IgD-negative memory B cell (primary cell): ENCODE results near the gene RPS4Y2. TPM values are rescaled to one million over a fixed set of nuclear protein-coding genes. Genes with fewer than 3 reads are reported as not detected.

ENCODE experiments used
- H3K27ac Mint-ChIP-seq, 3 donors: one replicate each; pipeline ENCODE4 v1.8.0; 2020 to 2022; ENCODE audit warnings: mild to moderate bottlenecking in 3 of 3, mixed read lengths in 3 of 3, moderate library complexity in 1 of 3
- H3K27me3 Mint-ChIP-seq: one replicate; pipeline ENCODE4 v1.8.0; 2021; ENCODE audit warnings: mixed read lengths
- H3K36me3 Mint-ChIP-seq: one replicate; pipeline ENCODE4 v1.8.0; 2020; ENCODE audit warnings: mild to moderate bottlenecking, mixed read lengths
- H3K4me1 Mint-ChIP-seq, 3 donors: one replicate each; pipeline ENCODE4 v1.8.0; 2020 to 2022; ENCODE audit warnings: mixed read lengths in 3 of 3, mild to moderate bottlenecking in 1 of 3
- H3K4me3 Mint-ChIP-seq, 4 donors: one replicate each; pipeline ENCODE4 v1.8.0; 2020 to 2022; ENCODE audit warnings: mild to moderate bottlenecking in 4 of 4, mixed read lengths in 4 of 4, moderate library complexity in 3 of 4
- H3K9me3 Mint-ChIP-seq, 3 donors: one replicate each; pipeline ENCODE4 v1.8.0; 2020 to 2021; ENCODE audit warnings: mixed read lengths in 3 of 3, mild to moderate bottlenecking in 1 of 3
- polyA plus RNA-seq: library from polyadenylated mRNA; unstranded; fragments of 300-500 nt; fragmentation: Illumina TruSeq; gene quantifications from one replicate; pipeline ENCODE4 v1.2.3, GENCODE V29; 2021

The RPS4Y2 gene
- not detected for polyA plus RNA-seq

DNA sequence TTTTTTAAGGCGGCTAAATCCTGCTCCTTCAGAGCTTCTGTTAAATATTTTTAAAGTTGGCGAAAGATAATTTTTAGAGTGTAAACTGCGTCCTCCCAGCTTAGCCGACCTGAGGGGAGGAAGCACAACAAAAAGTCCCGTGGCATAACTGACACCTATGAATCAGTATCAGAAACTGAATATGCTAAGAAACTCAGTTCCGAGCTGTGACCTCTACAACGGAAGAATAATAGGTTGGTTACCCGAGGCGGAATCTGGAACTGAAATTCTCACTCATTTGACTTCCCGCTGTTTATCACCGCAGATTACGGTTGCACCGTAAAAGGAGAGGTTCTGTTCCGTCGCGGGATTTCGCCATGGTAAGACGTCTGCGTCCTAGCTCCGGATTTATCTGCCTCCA, at the start of gene RPS4Y2:
RPS4Y2 (plus strand) TSS at position 301 of the 400 bp plus-strand sequence; CDS start at position 357, 56 bp downstream.
- Mint-ChIP-seq H3K9me3 (no peaks in the 10 kb centered on the region), H3K4me1 (no peaks in the 10 kb centered on the region), H3K4me3 (no peak within 1 kb of the TSS), H3K36me3 (no peaks in the 10 kb centered on the region), H3K27me3 (no peaks in the 10 kb centered on the region), H3K27ac (no peak within 1 kb of the TSS)

DNA sequence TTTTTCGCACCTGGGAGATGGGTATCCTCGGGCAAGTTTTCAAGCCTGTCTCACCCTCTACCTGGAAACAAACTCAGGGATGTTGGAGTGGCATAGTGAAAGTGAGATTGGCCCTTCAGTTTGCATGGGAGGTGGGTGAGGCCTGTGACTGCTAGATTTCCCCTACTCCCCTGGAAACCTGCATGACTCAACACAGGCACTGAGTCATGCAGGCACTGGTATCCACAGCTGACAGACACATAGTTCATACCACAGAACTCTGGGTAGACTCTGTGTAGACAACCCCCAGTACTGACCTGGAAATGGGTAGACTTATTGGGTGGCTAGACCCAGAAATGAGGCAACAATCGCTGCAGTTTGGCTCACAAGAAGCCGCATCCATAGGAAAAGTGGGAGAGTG, 41.5 kb upstream of the RPS4Y2 start:
- no peak overlapping the region for H3K27ac Mint-ChIP-seq
- no peaks in the 10 kb centered on the region for H3K4me1 Mint-ChIP-seq
- H3K36me3 Mint-ChIP-seq: no peaks in the 10 kb centered on the region
- no peaks in the 10 kb centered on the region for H3K27me3 Mint-ChIP-seq
- H3K9me3 Mint-ChIP-seq: no peaks in the 10 kb centered on the region
- H3K4me3 Mint-ChIP-seq: no peak overlapping the region

DNA sequence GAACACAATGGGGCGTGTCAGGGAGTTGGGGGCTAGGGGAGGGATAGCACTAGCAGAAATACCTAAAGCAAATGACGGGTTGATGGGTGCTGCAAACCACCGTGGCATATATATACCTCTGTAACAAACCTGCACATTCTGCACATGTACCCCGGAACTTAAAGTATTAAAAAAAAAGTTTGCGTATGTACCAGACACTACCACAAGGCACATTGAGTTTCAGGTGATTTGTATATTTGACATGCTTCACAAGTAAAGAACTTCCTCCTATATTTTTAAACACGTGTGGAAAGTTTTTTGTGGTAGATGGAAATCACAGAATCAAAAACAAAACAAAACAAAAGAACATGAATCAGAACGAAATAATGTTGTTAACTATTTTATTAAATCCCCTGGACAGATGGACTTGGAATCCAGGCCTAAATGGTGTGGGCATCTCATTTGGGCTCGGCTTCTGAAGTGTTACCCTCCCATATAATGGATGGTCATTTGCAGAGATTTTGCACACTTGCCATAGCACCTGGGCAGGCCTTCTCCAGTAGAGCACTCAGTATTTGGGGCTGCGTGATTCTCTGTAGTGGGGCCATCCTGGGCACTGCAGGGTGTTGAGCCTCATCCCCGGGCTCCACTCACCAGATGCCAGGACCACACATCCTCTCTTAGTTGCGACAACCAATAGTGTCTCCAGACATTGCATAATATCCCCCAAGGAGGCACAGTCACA, 29.6 kb upstream of the RPS4Y2 start:
- Mint-ChIP-seq H3K36me3 (no peaks in the 10 kb centered on the region), H3K27ac (no peak overlapping the region), H3K9me3 (no peaks in the 10 kb centered on the region), H3K27me3 (no peaks in the 10 kb centered on the region), H3K4me3 (no peak overlapping the region), H3K4me1 (no peaks in the 10 kb centered on the region)

- Mint-ChIP-seq H3K4me1 (no peaks in the 10 kb centered on the region), H3K27ac (no peak overlapping the region), H3K27me3 (no peaks in the 10 kb centered on the region), H3K4me3 (no peak overlapping the region), H3K9me3 (no peaks in the 10 kb centered on the region), H3K36me3 (no peaks in the 10 kb centered on the region)
These were observed 20.7 kb upstream of the RPS4Y2 start for GRCh38 chrY:20735200-20735599.

- Mint-ChIP-seq H3K4me3 (no peak overlapping the region), H3K27ac (no peak overlapping the region), H3K9me3 (no peaks in the 10 kb centered on the region), H3K27me3 (no peaks in the 10 kb centered on the region), H3K36me3 (no peaks in the 10 kb centered on the region), H3K4me1 (no peaks in the 10 kb centered on the region)
These were observed 16.1 kb upstream of the RPS4Y2 start for GRCh38 chrY:20739806-20740205.

DNA sequence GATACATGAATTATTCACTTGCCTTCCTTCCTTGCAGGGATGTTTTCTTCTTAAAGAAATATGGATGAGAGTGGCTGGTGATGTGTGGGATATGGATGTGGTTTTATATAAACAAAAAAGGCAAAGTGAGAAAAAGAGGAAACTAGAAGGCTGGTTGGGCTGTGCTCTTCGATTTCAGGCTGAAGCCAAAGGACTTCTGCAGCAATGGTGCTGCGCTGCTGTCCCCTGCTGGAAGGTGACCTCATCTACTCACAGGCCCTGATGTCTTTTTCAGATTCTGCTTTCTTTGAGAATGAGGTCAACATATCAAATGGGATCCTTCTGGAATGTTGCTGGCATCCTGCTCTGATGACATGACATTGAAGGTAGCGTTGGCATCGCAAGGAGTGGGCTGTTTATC, 15.3 kb upstream of the RPS4Y2 start:
- Mint-ChIP-seq H3K9me3 (no peaks in the 10 kb centered on the region), H3K27me3 (no peaks in the 10 kb centered on the region), H3K4me3 (no peak overlapping the region), H3K27ac (no peak overlapping the region), H3K36me3 (no peaks in the 10 kb centered on the region), H3K4me1 (no peaks in the 10 kb centered on the region)

GRCh38 chrY:20745060-20745459, 10.8 kb upstream of the RPS4Y2 start:
- H3K4me3 Mint-ChIP-seq: no peak overlapping the region
- no peaks in the 10 kb centered on the region for H3K9me3 Mint-ChIP-seq
- H3K4me1 Mint-ChIP-seq: no peaks in the 10 kb centered on the region
- H3K36me3 Mint-ChIP-seq: no peaks in the 10 kb centered on the region
- no peak overlapping the region for H3K27ac Mint-ChIP-seq
- H3K27me3 Mint-ChIP-seq: no peaks in the 10 kb centered on the region

- H3K9me3 Mint-ChIP-seq: no peaks in the 10 kb centered on the region
- H3K4me3 Mint-ChIP-seq: no peak overlapping the region
- H3K36me3 Mint-ChIP-seq: no peaks in the 10 kb centered on the region
- H3K27me3 Mint-ChIP-seq: no peaks in the 10 kb centered on the region
- H3K4me1 Mint-ChIP-seq: no peaks in the 10 kb centered on the region
- no peak overlapping the region for H3K27ac Mint-ChIP-seq
These were observed 9.0 kb upstream of the RPS4Y2 start for GRCh38 chrY:20746919-20747318.

DNA sequence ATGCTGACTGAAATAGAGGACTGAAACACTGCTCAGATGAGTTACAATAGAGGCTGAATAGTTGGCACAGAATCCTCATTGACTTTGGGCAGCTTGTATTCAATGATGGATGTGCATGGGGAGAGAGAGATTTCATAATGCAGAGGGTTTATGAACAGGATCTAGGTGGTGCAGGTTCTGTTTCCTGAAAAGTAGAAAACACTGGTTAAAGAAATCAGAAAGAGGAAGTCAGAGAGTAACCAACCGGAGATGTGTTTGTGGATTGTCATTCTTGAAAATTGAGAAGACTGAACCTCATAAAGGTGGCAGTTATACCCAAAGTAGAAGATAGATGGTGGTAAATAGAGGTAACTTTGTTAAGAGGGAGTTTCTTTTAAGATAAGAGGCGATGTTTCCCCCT, 8.0 kb downstream of the RPS4Y2 start:
- H3K27me3 Mint-ChIP-seq: no peaks in the 10 kb centered on the region
- H3K27ac Mint-ChIP-seq: no peak overlapping the region
- H3K4me3 Mint-ChIP-seq: no peak overlapping the region
- H3K4me1 Mint-ChIP-seq: no peaks in the 10 kb centered on the region
- H3K36me3 Mint-ChIP-seq: no peaks in the 10 kb centered on the region
- H3K9me3 Mint-ChIP-seq: no peaks in the 10 kb centered on the region

GRCh38 chrY:20765117-20765516, 9.2 kb downstream of the RPS4Y2 start:
- H3K36me3 Mint-ChIP-seq: no peaks in the 10 kb centered on the region
- H3K4me1 Mint-ChIP-seq: no peaks in the 10 kb centered on the region

GRCh38 chrY:20770755-20771154, 14.8 kb downstream of the RPS4Y2 start:
- no peaks in the 10 kb centered on the region for H3K9me3 Mint-ChIP-seq
- no peak overlapping the region for H3K4me3 Mint-ChIP-seq
- no peaks in the 10 kb centered on the region for H3K27me3 Mint-ChIP-seq
- H3K27ac Mint-ChIP-seq: no peak overlapping the region
- H3K36me3 Mint-ChIP-seq: no peaks in the 10 kb centered on the region
- H3K4me1 Mint-ChIP-seq: no peaks in the 10 kb centered on the region

More at GRCh38 chrY:20765117-20765516, 9.2 kb downstream of the RPS4Y2 start:
- H3K9me3 Mint-ChIP-seq: no peaks in the 10 kb centered on the region
- H3K27me3 Mint-ChIP-seq: no peaks in the 10 kb centered on the region
- no peak overlapping the region for H3K27ac Mint-ChIP-seq
- no peak overlapping the region for H3K4me3 Mint-ChIP-seq

DNA sequence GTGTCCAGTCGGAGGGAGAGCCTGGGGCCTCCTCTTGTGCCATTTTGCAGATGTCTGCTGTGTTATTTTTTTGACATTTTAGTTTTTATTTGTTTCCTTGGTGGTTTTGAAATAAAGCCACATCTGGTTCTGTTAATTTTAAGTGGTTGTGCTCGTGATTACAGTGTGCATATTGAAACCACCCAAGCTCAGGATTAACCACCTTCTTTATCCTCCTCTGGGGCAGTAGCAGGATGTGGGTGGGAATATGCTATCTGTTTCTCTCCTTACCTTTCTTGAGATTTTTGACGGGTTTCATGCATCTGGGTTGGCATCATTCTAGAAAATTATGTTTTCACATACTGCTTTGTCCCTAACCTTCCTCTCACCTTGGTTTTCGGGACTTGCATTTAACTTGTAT, 20.2 kb downstream of the RPS4Y2 start:
- Mint-ChIP-seq H3K4me3 (no peak overlapping the region), H3K27ac (no peak overlapping the region), H3K4me1 (no peaks in the 10 kb centered on the region), H3K36me3 (no peaks in the 10 kb centered on the region), H3K27me3 (no peaks in the 10 kb centered on the region), H3K9me3 (no peaks in the 10 kb centered on the region)

- Mint-ChIP-seq H3K4me3 (no peak overlapping the region), H3K27me3 (no peaks in the 10 kb centered on the region), H3K36me3 (no peaks in the 10 kb centered on the region), H3K4me1 (no peaks in the 10 kb centered on the region), H3K9me3 (no peaks in the 10 kb centered on the region), H3K27ac (no peak overlapping the region)
These were observed 24.3 kb downstream of the RPS4Y2 start for GRCh38 chrY:20780104-20780654.

- Mint-ChIP-seq H3K27me3 (no peaks in the 10 kb centered on the region), H3K4me1 (no peaks in the 10 kb centered on the region), H3K9me3 (no peaks in the 10 kb centered on the region), H3K4me3 (no peak overlapping the region), H3K27ac (no peak overlapping the region), H3K36me3 (no peaks in the 10 kb centered on the region)
These were observed 24.9 kb downstream of the RPS4Y2 start for GRCh38 chrY:20780776-20781175.

GRCh38 chrY:20781408-20781807, 25.5 kb downstream of the RPS4Y2 start:
- no peak overlapping the region for H3K27ac Mint-ChIP-seq
- no peaks in the 10 kb centered on the region for H3K27me3 Mint-ChIP-seq
- H3K36me3 Mint-ChIP-seq: no peaks in the 10 kb centered on the region
- no peak overlapping the region for H3K4me3 Mint-ChIP-seq
- H3K9me3 Mint-ChIP-seq: no peaks in the 10 kb centered on the region
- no peaks in the 10 kb centered on the region for H3K4me1 Mint-ChIP-seq

GRCh38 chrY:20784965-20785364, 29.1 kb downstream of the RPS4Y2 start:
- H3K4me3 Mint-ChIP-seq: no peak overlapping the region
- H3K27ac Mint-ChIP-seq: no peak overlapping the region
- no peaks in the 10 kb centered on the region for H3K9me3 Mint-ChIP-seq
- no peaks in the 10 kb centered on the region for H3K36me3 Mint-ChIP-seq
- no peaks in the 10 kb centered on the region for H3K27me3 Mint-ChIP-seq
- H3K4me1 Mint-ChIP-seq: no peaks in the 10 kb centered on the region
